Caco-2 (cell line): Measurements from ENCODE around the gene KNSTRN. TPM values are rescaled to one million over a fixed set of nuclear protein-coding genes. Genes with fewer than 3 reads are reported as not detected.
A peak's percentile ranks its signal among the peaks of the same experiment; 100 is the strongest.

Experiments used
- Bru-seq: library from RNA; stranded (reverse); fragments of 400-500 nt; gene quantifications from one replicate; lab custom pipeline; 2021; lab: Mats Ljungman, UMichigan
- BruChase-seq, 2 experiments: library from RNA; stranded (reverse); fragments of 400-500 nt; gene quantifications; one replicate each; lab custom pipeline; 2021; lab: Mats Ljungman, UMichigan
- BruUV-seq: library from RNA; stranded (reverse); fragments of 400-500 nt; replicated peaks from 2 replicates; lab custom pipeline; 2021; lab: Mats Ljungman, UMichigan
- CTCF ChIA-PET: fragments of 300-600 bp; sonication (Branson Sonifier 250); formaldehyde crosslinking; loops from one replicate; lab custom pipeline; 2022; ENCODE audit warnings: antibody characterized with exemption; lab: Charles Lee
- POLR2A ChIA-PET: fragments of 300-600 bp; sonication (Branson Sonifier 250); formaldehyde crosslinking; loops from one replicate; lab custom pipeline; 2022; ENCODE audit warnings: antibody characterized with exemption; lab: Charles Lee
- DNase-seq, 2 experiments: peaks; one replicate each; pipeline versions ENCODE4 v3.0.0 to v3.0.0-alpha.2; 2020 to 2022
- H3K27me3 ChIP-seq: replicated peaks from 2 replicates; pipeline ENCODE4 v1.6.0; 2011; ENCODE audit warnings: low read length; ENCODE audit not compliant: control insufficient read depth, insufficient read depth
- H3K36me3 ChIP-seq: 2 replicates; pipeline ENCODE4 v1.5.1; 2011; ENCODE audit warnings: low read length; ENCODE audit not compliant: control insufficient read depth, insufficient read depth
- H3K4me1 ChIP-seq: fragments of 250-450 bp; sonication (Bioruptor Pico); 2 replicates; pipeline ENCODE4 v1.5.1; 2020; ENCODE audit warnings: mild to moderate bottlenecking
- H3K4me3 ChIP-seq: 2 replicates; pipeline ENCODE4 v1.5.1; 2011; ENCODE audit warnings: low read depth, mild to moderate bottlenecking, control low read depth, low read length
- H3K9me3 ChIP-seq: fragments of 250-450 bp; sonication (Bioruptor Pico); 2 replicates; pipeline ENCODE4 v1.5.1; 2020; ENCODE audit warnings: mild to moderate bottlenecking, moderate library complexity
- H3K27ac Mint-ChIP-seq: one replicate; pipeline ENCODE4 v1.8.0; 2022; ENCODE audit warnings: mixed read lengths; ENCODE audit not compliant: unreplicated experiment
- H3K27me3 Mint-ChIP-seq: one replicate; pipeline ENCODE4 v1.8.0; 2022; ENCODE audit warnings: mixed read lengths; ENCODE audit not compliant: insufficient read depth, unreplicated experiment
- H3K36me3 Mint-ChIP-seq: one replicate; pipeline ENCODE4 v1.8.0; 2022; ENCODE audit warnings: mild to moderate bottlenecking, mixed read lengths; ENCODE audit not compliant: insufficient read depth, unreplicated experiment
- H3K4me1 Mint-ChIP-seq: one replicate; pipeline ENCODE4 v1.8.0; 2022; ENCODE audit warnings: low read depth, mixed read lengths; ENCODE audit not compliant: unreplicated experiment
- H3K4me3 Mint-ChIP-seq: one replicate; pipeline ENCODE4 v1.8.0; 2022; ENCODE audit warnings: mild to moderate bottlenecking, moderate library complexity, mixed read lengths; ENCODE audit not compliant: unreplicated experiment
- H3K9me3 Mint-ChIP-seq: one replicate; pipeline ENCODE4 v1.8.0; 2022; ENCODE audit warnings: mixed read lengths; ENCODE audit not compliant: unreplicated experiment
- CTCF ChIP-seq, 2 experiments: fragments of 200-600 bp in 1 of 2; IDR thresholded peaks; 1 replicate in 1 of 2; 2 replicates in 1 of 2; pipeline versions ENCODE4 v1.5.1 to v1.8.0; 2011 to 2022; ENCODE audit warnings: antibody characterized with exemption in 1 of 2, control low read depth in 1 of 2, inconsistent platforms in 1 of 2, low read depth in 1 of 2, low read length in 1 of 2, mild to moderate bottlenecking in 1 of 2, moderate library complexity in 1 of 2; ENCODE audit not compliant: insufficient read depth in 1 of 2, severe bottlenecking in 1 of 2, unreplicated experiment in 1 of 2
- intact Hi-C: fragments of 100-400 bp; cut with micrococcal nuclease; formaldehyde crosslinking; loops from one replicate; pipeline ENCODE4 v1.10.0; 2022; ENCODE audit not compliant: unreplicated experiment
- long read RNA-seq: library from polyadenylated mRNA; stranded (forward); transcript quantifications from one replicate; pipeline ENCODE4 v2.0.0, GENCODE V29; 2022
- total RNA-seq: library from RNA; stranded (reverse); gene quantifications from 2 replicates; pipeline ENCODE4 v1.2.3, GENCODE V29; 2022

KNSTRN gene
- 67.5 and 74.7 TPM in 2 replicates for total RNA-seq
- percentile 85 among the genes with signal in this experiment for Bru-seq, nascent RNA
- BruChase-seq, experiment 1, labeled RNA remaining after a 2-hour chase = percentile 89 among the genes with signal in this experiment
- BruChase-seq, experiment 2, labeled RNA remaining after a 6-hour chase = percentile 89 among the genes with signal in this experiment
- long read RNA-seq, transcript KNSTRN-212 (9 exons, 1,598 nt) = minor isoform, 6 of 88 reads
- long read RNA-seq, transcript KNSTRN-201 (9 exons, 1,714 nt) = major isoform, 69 of 88 reads
- long read RNA-seq, partial matches to known transcripts = 5 of 88 reads
- long read RNA-seq, other reads (novel, unspliced or antisense) = 3 of 88 reads

GRCh38 chr15:40382580-40383456 lies at the start of gene KNSTRN:
KNSTRN (plus strand) TSS chr15:40382721; CDS start chr15:40382836, 115 bp downstream.
- intact Hi-C loops = loop anchor here (1.0 to 2.0 kb wide), 2 partner anchors 22 to 34 kb away; partner anchors contain the start of gene IVD
- CTCF ChIA-PET = interaction anchor here (0.8 to 1.2 kb wide), 6 partner anchors 38 to 276 kb away, joined by 3 to 4 read pairs (median 3); partner anchors contain the start of gene BAHD1

GRCh38 chr15:40333922-40334492 lies 48.5 kb upstream of the KNSTRN start:
- no TSS peak for BruUV-seq
- DNase-seq = no peak

More at GRCh38 chr15:40382580-40383456, at the start of gene KNSTRN:
- no peaks in the 10 kb centered on the region for H3K27me3 Mint-ChIP-seq
- peak; percentile 92 to 93 for DNase-seq
- H3K27ac Mint-ChIP-seq = peak within 1 kb of the TSS; percentile 83
- no peaks in the 10 kb centered on the region for H3K4me1 Mint-ChIP-seq
- H3K4me3 ChIP-seq = peak within 1 kb of the TSS; percentile 61
- no peak for TF ChIP-seq CTCF (IDR thresholded peaks at IDR 0.05; ENCODE audit: insufficient read depth in 1 of 2, low read depth in 1 of 2, low read length in 1 of 2, severe bottlenecking in 1 of 2, unreplicated experiment in 1 of 2)
- POLR2A ChIA-PET = interaction anchor here (1.0 kb wide), 1 partner anchor 23 kb away, joined by 8 read pairs; the partner anchor contains the start of gene IVD
- H3K4me3 Mint-ChIP-seq = peak within 1 kb of the TSS; percentile 97
- peaks cover 5% of the 10 kb centered on the region for H3K4me1 ChIP-seq
- BruUV-seq = TSS peak; percentile 70
- H3K36me3 Mint-ChIP-seq = peaks cover 40% of the 10 kb centered on the region
- H3K9me3 ChIP-seq = no peaks in the 10 kb centered on the region
- peaks cover 9% of the 10 kb centered on the region for H3K36me3 ChIP-seq
- no peaks in the 10 kb centered on the region for H3K9me3 Mint-ChIP-seq
- H3K27me3 ChIP-seq = no peaks in the 10 kb centered on the region

More at GRCh38 chr15:40333922-40334492, 48.5 kb upstream of the KNSTRN start:
- H3K36me3 ChIP-seq = no peaks in the 10 kb centered on the region
- H3K27me3 Mint-ChIP-seq = no peaks in the 10 kb centered on the region
- H3K4me3 ChIP-seq = no peak overlapping the region
- H3K27ac Mint-ChIP-seq = no peak overlapping the region
- CTCF ChIA-PET = interaction anchor here (1.4 to 5.1 kb wide), 4 partner anchors 10 to 55 kb away, joined by 3 to 47 read pairs (median 4); partner anchors contain the start of gene INAFM2
- POLR2A ChIA-PET = no interaction called here
- H3K9me3 ChIP-seq = no peaks in the 10 kb centered on the region
- intact Hi-C loops = no loop called here
- no peaks in the 10 kb centered on the region for H3K9me3 Mint-ChIP-seq
- peaks cover 22% of the 10 kb centered on the region for H3K4me1 ChIP-seq
- peaks cover 26% of the 10 kb centered on the region for H3K4me1 Mint-ChIP-seq
- H3K27me3 ChIP-seq = no peaks in the 10 kb centered on the region
- no peaks in the 10 kb centered on the region for H3K36me3 Mint-ChIP-seq
- H3K4me3 Mint-ChIP-seq = no peak overlapping the region
- no peak for TF ChIP-seq CTCF (IDR thresholded peaks at IDR 0.05; ENCODE audit: insufficient read depth in 1 of 2, low read depth in 1 of 2, low read length in 1 of 2, severe bottlenecking in 1 of 2, unreplicated experiment in 1 of 2)
